Astrocyte (in vitro differentiated cells and primary cell): ENCODE measurements around the gene TYK2. TPM values are rescaled to one million over a fixed set of nuclear protein-coding genes. Genes with fewer than 3 reads are reported as not detected.

Experiments
- DNase-seq: peaks from one replicate; pipeline ENCODE4 v3.0.0-alpha.2; 2010; ENCODE audit warnings: low read depth
- FAIRE-seq: peaks from 2 replicates; lab custom pipeline; 2011; peaks lifted over from hg19 to GRCh38; lab: Jason Lieb, UNC
- H2AFZ ChIP-seq: 2 replicates; pipeline ENCODE4 v1.6.0; 2012; ENCODE audit warnings: low read depth, low read length, inconsistent platforms
- H3K27ac ChIP-seq: 2 replicates; pipeline ENCODE4 v1.5.1; 2011; ENCODE audit warnings: low read depth, low read length, inconsistent platforms
- H3K27me3 ChIP-seq: 2 replicates; pipeline ENCODE4 v1.6.0; 2011; ENCODE audit warnings: low read length, inconsistent platforms; ENCODE audit not compliant: insufficient read depth
- H3K36me3 ChIP-seq: 2 replicates; pipeline ENCODE4 v1.5.1; 2011; ENCODE audit warnings: low read length, inconsistent platforms; ENCODE audit not compliant: insufficient read depth
- H3K4me1 ChIP-seq: 2 replicates; pipeline ENCODE4 v1.5.1; 2011; ENCODE audit warnings: low read length, inconsistent platforms; ENCODE audit not compliant: insufficient read depth
- H3K4me2 ChIP-seq: 2 replicates; pipeline ENCODE4 v1.6.0; 2012; ENCODE audit warnings: low read length, inconsistent platforms
- H3K4me3 ChIP-seq: 2 replicates; pipeline ENCODE4 v1.5.1; 2011; ENCODE audit warnings: low read depth, mild to moderate bottlenecking, low read length, inconsistent platforms; ENCODE audit not compliant: insufficient read depth
- H3K79me2 ChIP-seq: 2 replicates; pipeline ENCODE4 v1.6.0; 2012; ENCODE audit warnings: mild to moderate bottlenecking, low read length, inconsistent platforms; ENCODE audit not compliant: insufficient read depth
- H3K9ac ChIP-seq: 2 replicates; pipeline ENCODE4 v1.6.0; 2012; ENCODE audit warnings: mild to moderate bottlenecking, low read length, inconsistent platforms
- H3K9me3 ChIP-seq: 2 replicates; pipeline ENCODE4 v1.5.1; 2012; ENCODE audit warnings: low read depth, mild to moderate bottlenecking, low read length, inconsistent platforms; ENCODE audit not compliant: insufficient read depth
- H4K20me1 ChIP-seq: 2 replicates; pipeline ENCODE4 v1.6.0; 2012; ENCODE audit warnings: low read length, inconsistent platforms; ENCODE audit not compliant: insufficient read depth
- H3K27ac Mint-ChIP-seq: one replicate; pipeline ENCODE4 v1.8.0; 2021; ENCODE audit warnings: mild to moderate bottlenecking, mixed read lengths; ENCODE audit not compliant: unreplicated experiment
- H3K27me3 Mint-ChIP-seq: one replicate; pipeline ENCODE4 v1.8.0; 2021; ENCODE audit warnings: low read depth, mixed read lengths; ENCODE audit not compliant: unreplicated experiment
- H3K36me3 Mint-ChIP-seq: one replicate; pipeline ENCODE4 v1.8.0; 2021; ENCODE audit warnings: low read depth, mixed read lengths; ENCODE audit not compliant: unreplicated experiment
- H3K4me1 Mint-ChIP-seq: one replicate; pipeline ENCODE4 v1.8.0; 2021; ENCODE audit warnings: low read depth, mixed read lengths; ENCODE audit not compliant: unreplicated experiment
- H3K4me3 Mint-ChIP-seq: one replicate; pipeline ENCODE4 v1.8.0; 2021; ENCODE audit warnings: mild to moderate bottlenecking, moderate library complexity, mixed read lengths; ENCODE audit not compliant: unreplicated experiment
- H3K9me3 Mint-ChIP-seq: one replicate; pipeline ENCODE4 v1.8.0; 2021; ENCODE audit warnings: mild to moderate bottlenecking, mixed read lengths; ENCODE audit not compliant: unreplicated experiment
- CTCF ChIP-seq: IDR thresholded peaks from 2 replicates; pipeline ENCODE4 v1.5.1; 2011; ENCODE audit warnings: low read depth, mild to moderate bottlenecking, inconsistent platforms, low read length, moderate library complexity; ENCODE audit not compliant: insufficient read depth
- EZH2 ChIP-seq: IDR thresholded peaks from 2 replicates; pipeline ENCODE4 v1.6.1; 2012; ENCODE audit warnings: mild to moderate bottlenecking, low read length, inconsistent platforms; ENCODE audit not compliant: insufficient read depth
- total RNA-seq: library from RNA; stranded (reverse); gene quantifications from 2 replicates; pipeline ENCODE4 v1.2.1, GENCODE V29; 2021

TYK2 gene
- total RNA-seq, 1 donor from 2014 or later = 76.5 TPM

GRCh38 chr19:10427169-10427568 is 46.8 kb upstream of the TYK2 start:
- FAIRE-seq = no peak
- Mint-ChIP-seq H3K9me3 (peaks cover 4% of the 10 kb centered on the region), H3K4me3 (no peak overlapping the region), H3K27ac (no peak overlapping the region), H3K27me3 (peaks cover 76% of the 10 kb centered on the region), H3K4me1 (no peaks in the 10 kb centered on the region), H3K36me3 (peaks cover 2% of the 10 kb centered on the region)
- no peaks in the 10 kb centered on the region for H3K79me2 ChIP-seq
- TF ChIP-seq EZH2 = no peak
- TF ChIP-seq CTCF = no peak
- H3K27ac ChIP-seq = no peak overlapping the region
- no peak for DNase-seq
- H3K4me3 ChIP-seq = no peak overlapping the region
- H3K9ac ChIP-seq = no peak overlapping the region
- H4K20me1 ChIP-seq = peaks cover 2% of the 10 kb centered on the region
- no peaks in the 10 kb centered on the region for H3K9me3 ChIP-seq
- no peak overlapping the region for H3K4me2 ChIP-seq
- no peaks in the 10 kb centered on the region for H3K36me3 ChIP-seq
- H2AFZ ChIP-seq = no peak overlapping the region
- H3K27me3 ChIP-seq = peaks cover 25% of the 10 kb centered on the region
- peaks cover 21% of the 10 kb centered on the region for H3K4me1 ChIP-seq

- Histone ChIP-seq H3K4me1 (peaks cover 29% of the 10 kb centered on the region), H3K36me3 (no peaks in the 10 kb centered on the region), H3K9me3 (no peaks in the 10 kb centered on the region), H3K27ac (no peak overlapping the region), H3K4me2 (peak overlapping the region; percentile 89), H3K79me2 (no peaks in the 10 kb centered on the region), H3K9ac (peak overlapping the region; percentile 61), H3K4me3 (peak overlapping the region; percentile 48), H2AFZ (peak overlapping the region; percentile 60), H4K20me1 (peaks cover 13% of the 10 kb centered on the region), H3K27me3 (peaks cover 24% of the 10 kb centered on the region)
- H3K27me3 Mint-ChIP-seq = peaks cover 68% of the 10 kb centered on the region
- peak overlapping the region; percentile 40 for H3K4me3 Mint-ChIP-seq
- peak; percentile 38 for DNase-seq
- H3K4me1 Mint-ChIP-seq = peaks cover 7% of the 10 kb centered on the region
- H3K27ac Mint-ChIP-seq = no peak overlapping the region
- H3K9me3 Mint-ChIP-seq = peaks cover 2% of the 10 kb centered on the region
- TF ChIP-seq CTCF (peak; percentile 52), EZH2 (no peak)
- H3K36me3 Mint-ChIP-seq = no peaks in the 10 kb centered on the region
- FAIRE-seq = no peak
These were observed 43.8 kb upstream of the TYK2 start for GRCh38 chr19:10424011-10424637.

GRCh38 chr19:10422846-10423245 is 42.5 kb upstream of the TYK2 start:
- H3K79me2 ChIP-seq = no peaks in the 10 kb centered on the region
- Mint-ChIP-seq H3K27me3 (peaks cover 55% of the 10 kb centered on the region), H3K9me3 (peaks cover 2% of the 10 kb centered on the region), H3K4me3 (no peak overlapping the region), H3K4me1 (peaks cover 16% of the 10 kb centered on the region), H3K36me3 (no peaks in the 10 kb centered on the region), H3K27ac (no peak overlapping the region)
- H3K9ac ChIP-seq = no peak overlapping the region
- no peak overlapping the region for H2AFZ ChIP-seq
- H3K4me2 ChIP-seq = no peak overlapping the region
- TF ChIP-seq CTCF = no peak
- no peak for TF ChIP-seq EZH2
- no peak overlapping the region for H3K4me3 ChIP-seq
- DNase-seq (no peak), FAIRE-seq (no peak)
- no peak overlapping the region for H3K27ac ChIP-seq
- H3K27me3 ChIP-seq = peaks cover 25% of the 10 kb centered on the region
- H4K20me1 ChIP-seq = peaks cover 20% of the 10 kb centered on the region
- H3K9me3 ChIP-seq = no peaks in the 10 kb centered on the region
- no peaks in the 10 kb centered on the region for H3K36me3 ChIP-seq
- peaks cover 39% of the 10 kb centered on the region for H3K4me1 ChIP-seq
